Stromal cell of bone marrow (primary cell): ENCODE results near the gene OR10C1.

ENCODE experiments used
- DNase-seq: peaks from one replicate; pipeline ENCODE4 v3.0.0-alpha.2; 2012; ENCODE audit warnings: low read depth

Gene OR10C1

GRCh38 chr6:29478740-29479139 is 39.6 kb downstream of the OR10C1 start:
- DNase-seq: no peak

- no peak for DNase-seq
These were observed 40.5 kb downstream of the OR10C1 start for GRCh38 chr6:29479560-29479959.

- DNase-seq: no peak
These were observed 44.1 kb downstream of the OR10C1 start for GRCh38 chr6:29483186-29483585.

GRCh38 chr6:29483735-29484134 is 44.6 kb downstream of the OR10C1 start:
- no peak for DNase-seq

- DNase-seq: no peak
These were observed 47.5 kb downstream of the OR10C1 start for GRCh38 chr6:29486577-29486976.

- no peak for DNase-seq
These were observed 48.0 kb downstream of the OR10C1 start for GRCh38 chr6:29487131-29487530.

GRCh38 chr6:29487660-29488059 is 48.6 kb downstream of the OR10C1 start, which contains the start of gene MAS1L:
MAS1L (minus strand) TSS chr6:29487956; CDS start chr6:29487902, 54 bp downstream.
- DNase-seq: no peak

- DNase-seq: no peak
These were observed 49.8 kb downstream of the OR10C1 start for GRCh38 chr6:29488874-29489273.

GRCh38 chr6:29489286-29489685 is 50.2 kb downstream of the OR10C1 start:
- no peak for DNase-seq

GRCh38 chr6:29490055-29490454 is 50.9 kb downstream of the OR10C1 start:
- DNase-seq: no peak

GRCh38 chr6:29490552-29490951 is 51.4 kb downstream of the OR10C1 start:
- DNase-seq: no peak
